ENCODE measurements around the gene TTC28.

The TTC28 gene

DNA sequence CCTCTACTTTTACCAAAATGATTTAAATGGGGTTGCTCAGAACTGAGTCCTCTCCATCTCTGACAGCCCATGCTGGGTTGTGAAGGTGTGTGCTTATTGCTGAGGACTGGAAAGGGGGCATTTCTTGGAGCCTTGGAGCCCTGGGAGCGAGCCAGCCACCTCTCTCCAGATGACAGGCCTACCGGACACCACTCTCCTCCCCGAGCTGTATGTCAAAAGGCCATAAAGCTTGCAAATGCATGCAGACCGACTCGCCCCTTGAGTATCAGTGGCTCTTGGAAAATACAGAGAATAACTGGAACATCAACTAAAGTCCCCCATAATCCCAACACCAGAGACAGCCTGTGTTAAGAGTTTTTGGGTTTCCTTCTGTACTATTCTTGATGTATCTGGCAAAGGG lies 692.7 kb downstream of the TTC28 start:
- no peaks in the 10 kb centered on the region for H3K36me3 ChIP-seq (ENCODE audit: insufficient read depth, low read length)
- no peak overlapping the region for H2AFZ ChIP-seq (ENCODE audit: low read length, unreplicated experiment)
- peaks cover 3% of the 10 kb centered on the region for H3K4me1 ChIP-seq (ENCODE audit: control insufficient read depth, insufficient read depth, low read length, unreplicated experiment)
- no peak overlapping the region for H3K27ac ChIP-seq (ENCODE audit: low read depth, low read length)
- no peaks in the 10 kb centered on the region for H3K27me3 ChIP-seq (ENCODE audit: insufficient read depth, low read length)
- no peak overlapping the region for H3K4me3 ChIP-seq (ENCODE audit: low read depth, low read length)
- no peaks in the 10 kb centered on the region for H3K79me2 ChIP-seq (ENCODE audit: control insufficient read depth, insufficient read depth, low read length, unreplicated experiment)

DNA sequence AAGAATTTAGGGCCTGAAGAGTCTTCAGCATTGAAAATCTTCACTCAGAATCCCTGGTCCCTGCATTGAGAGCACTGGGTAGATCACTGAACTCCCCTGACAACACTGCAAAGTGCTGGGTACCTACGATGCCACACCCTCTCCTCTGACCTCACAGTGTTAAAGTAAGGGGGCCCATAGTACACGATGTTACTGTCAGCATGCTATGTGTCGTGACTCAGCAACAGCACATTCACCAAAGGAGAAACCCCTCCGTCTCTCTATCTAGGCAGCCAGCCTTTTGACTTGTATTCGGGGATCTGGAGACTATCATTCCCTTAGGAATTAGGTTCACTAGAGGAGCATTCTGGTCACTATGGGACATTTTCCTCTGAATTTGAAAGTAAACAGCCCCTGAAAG lies 693.2 kb downstream of the TTC28 start:
- Histone ChIP-seq H3K79me2 (ENCODE audit: control insufficient read depth, insufficient read depth, low read length, unreplicated experiment) (no peaks in the 10 kb centered on the region), H3K27me3 (ENCODE audit: insufficient read depth, low read length) (no peaks in the 10 kb centered on the region), H3K27ac (ENCODE audit: low read depth, low read length) (no peak overlapping the region), H2AFZ (ENCODE audit: low read length, unreplicated experiment) (no peak overlapping the region), H3K4me3 (ENCODE audit: low read depth, low read length) (no peak overlapping the region), H3K4me1 (ENCODE audit: control insufficient read depth, insufficient read depth, low read length, unreplicated experiment) (peaks cover 3% of the 10 kb centered on the region), H3K36me3 (ENCODE audit: insufficient read depth, low read length) (no peaks in the 10 kb centered on the region)

DNA sequence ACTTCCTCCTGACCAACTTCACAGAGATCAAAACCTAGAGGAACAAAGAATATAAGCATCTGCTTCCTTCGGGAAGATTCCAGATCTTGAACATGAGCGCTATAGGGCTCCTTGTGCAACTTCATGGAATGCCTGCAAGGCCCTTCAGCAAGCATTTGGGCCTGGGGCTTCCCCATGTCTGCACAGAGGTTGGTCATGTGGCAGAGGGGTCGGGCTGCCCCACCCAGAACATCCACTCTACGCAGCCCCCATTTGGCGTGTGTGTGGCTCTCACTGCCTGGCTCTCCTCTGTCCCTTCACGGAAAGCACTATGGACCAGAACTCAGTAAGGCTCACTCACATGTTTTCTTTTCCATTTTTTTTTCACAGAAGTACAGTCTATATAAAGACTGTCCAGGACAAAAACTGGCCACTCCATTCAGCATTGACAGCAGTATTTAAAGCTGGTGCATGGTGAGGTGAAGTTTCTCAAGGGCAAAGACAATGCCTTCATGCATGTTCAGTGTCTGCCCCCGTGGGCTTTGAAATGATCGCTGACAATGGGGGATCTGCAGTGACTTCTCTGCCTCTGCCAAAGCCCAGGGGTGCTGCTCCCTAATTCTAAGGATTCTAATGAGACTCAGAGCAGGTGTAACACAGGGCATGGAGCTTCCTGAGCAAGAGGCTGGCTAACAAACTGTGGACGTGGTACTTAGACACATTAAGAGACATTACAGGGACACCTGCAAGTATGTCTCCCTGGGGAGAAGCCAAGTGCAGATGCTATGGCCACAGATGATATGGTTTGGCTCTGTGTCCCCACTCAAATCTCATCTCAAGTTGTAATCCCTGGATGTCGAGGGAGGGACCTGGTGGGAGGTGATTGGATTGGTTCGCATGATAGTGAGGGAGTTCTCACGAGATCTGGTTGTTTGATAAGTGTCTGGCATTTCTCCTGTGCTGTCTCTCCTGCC lies 694.0 kb downstream of the TTC28 start:
- Histone ChIP-seq H3K79me2 (ENCODE audit: control insufficient read depth, insufficient read depth, low read length, unreplicated experiment) (no peaks in the 10 kb centered on the region), H3K4me3 (ENCODE audit: low read depth, low read length) (no peak overlapping the region), H3K36me3 (ENCODE audit: insufficient read depth, low read length) (no peaks in the 10 kb centered on the region), H3K27ac (ENCODE audit: low read depth, low read length) (no peak overlapping the region), H3K27me3 (ENCODE audit: insufficient read depth, low read length) (no peaks in the 10 kb centered on the region), H3K4me1 (ENCODE audit: control insufficient read depth, insufficient read depth, low read length, unreplicated experiment) (peaks cover 3% of the 10 kb centered on the region), H2AFZ (ENCODE audit: low read length, unreplicated experiment) (no peak overlapping the region)

DNA sequence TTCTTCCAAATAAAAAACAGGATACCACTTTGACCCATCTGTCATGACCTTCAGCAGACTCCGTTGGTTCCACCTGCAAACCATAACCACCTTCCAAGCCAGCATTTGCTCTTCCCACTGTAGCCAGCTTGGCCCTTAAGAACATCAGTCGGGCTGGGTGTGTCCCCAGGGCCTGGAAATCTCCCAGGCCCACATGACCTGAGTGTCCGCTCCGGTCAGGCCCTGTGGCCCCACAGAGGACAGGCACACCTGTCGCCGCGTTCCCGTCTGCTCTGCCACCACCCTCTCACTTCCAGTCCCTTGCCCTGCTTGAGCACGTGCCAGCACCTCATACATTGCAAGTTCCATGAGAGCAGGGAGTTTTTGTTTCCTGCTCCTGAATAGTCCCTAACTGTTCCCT lies 694.9 kb downstream of the TTC28 start:
- Histone ChIP-seq H3K36me3 (ENCODE audit: insufficient read depth, low read length) (no peaks in the 10 kb centered on the region), H3K27me3 (ENCODE audit: insufficient read depth, low read length) (no peaks in the 10 kb centered on the region), H3K4me1 (ENCODE audit: control insufficient read depth, insufficient read depth, low read length, unreplicated experiment) (peaks cover 3% of the 10 kb centered on the region), H3K27ac (ENCODE audit: low read depth, low read length) (no peak overlapping the region), H3K79me2 (ENCODE audit: control insufficient read depth, insufficient read depth, low read length, unreplicated experiment) (no peaks in the 10 kb centered on the region), H2AFZ (ENCODE audit: low read length, unreplicated experiment) (no peak overlapping the region), H3K4me3 (ENCODE audit: low read depth, low read length) (no peak overlapping the region)

DNA sequence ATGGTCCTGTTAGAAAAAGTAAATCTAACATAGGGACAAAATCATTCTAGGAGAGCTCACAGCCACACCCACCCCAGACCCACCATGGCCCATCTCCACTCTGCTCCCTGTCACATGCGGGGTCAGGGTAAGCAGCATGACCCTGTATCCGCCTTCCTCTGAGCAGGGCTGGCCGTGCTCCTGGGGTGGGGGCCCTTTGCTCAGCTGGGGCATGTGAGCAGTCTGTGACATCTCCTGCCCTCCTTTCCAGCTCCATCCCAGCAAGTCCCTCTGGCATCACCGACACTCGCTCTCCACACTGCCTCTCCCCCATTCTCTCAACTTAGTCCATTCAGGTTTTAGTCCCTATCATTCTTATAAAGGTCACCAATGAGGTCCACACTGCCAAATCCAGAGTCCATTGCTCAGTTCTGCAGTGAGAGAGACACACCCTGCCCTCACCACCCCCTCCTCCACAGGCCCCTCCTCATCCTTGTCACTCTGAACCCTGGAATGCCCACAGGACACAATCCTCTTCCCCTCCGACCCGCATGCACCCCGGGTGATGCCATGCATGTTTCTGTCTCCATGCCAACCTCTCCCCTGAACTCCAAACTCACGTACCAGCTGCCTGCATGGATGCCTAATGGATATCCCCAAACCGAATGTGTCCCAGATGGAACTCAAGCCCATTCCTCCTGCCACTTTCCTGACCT lies 695.5 kb downstream of the TTC28 start:
- H3K27me3 ChIP-seq (ENCODE audit: insufficient read depth, low read length), result no peaks in the 10 kb centered on the region
- H3K4me1 ChIP-seq (ENCODE audit: control insufficient read depth, insufficient read depth, low read length, unreplicated experiment), result peaks cover 3% of the 10 kb centered on the region
- H3K36me3 ChIP-seq (ENCODE audit: insufficient read depth, low read length), result no peaks in the 10 kb centered on the region
- no peaks in the 10 kb centered on the region for H3K79me2 ChIP-seq (ENCODE audit: control insufficient read depth, insufficient read depth, low read length, unreplicated experiment)
- no peak overlapping the region for H2AFZ ChIP-seq (ENCODE audit: low read length, unreplicated experiment)
- H3K27ac ChIP-seq (ENCODE audit: low read depth, low read length), result no peak overlapping the region
- no peak overlapping the region for H3K4me3 ChIP-seq (ENCODE audit: low read depth, low read length)

DNA sequence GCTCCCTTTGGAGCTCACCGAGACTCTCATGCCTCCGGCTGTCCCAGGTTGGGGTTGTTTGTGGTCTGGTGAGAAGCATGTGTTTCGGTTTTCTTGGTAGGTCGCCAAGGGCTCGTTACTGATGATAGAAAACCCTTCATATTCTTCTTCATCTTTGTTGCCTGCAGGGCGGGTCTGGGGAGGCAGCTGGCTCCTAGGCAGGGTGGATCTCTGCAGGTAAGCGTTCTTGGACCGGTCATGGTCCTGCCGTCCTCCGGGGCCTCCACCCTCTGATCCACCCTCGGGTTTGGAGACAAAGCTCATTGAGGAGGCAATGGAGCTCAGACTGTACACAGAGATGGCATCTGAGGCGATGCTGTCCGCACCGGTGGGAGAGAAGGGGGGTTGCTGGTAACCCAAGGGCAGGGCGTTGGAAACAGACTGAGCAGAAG lies 696.3 kb downstream of the TTC28 start:
- Histone ChIP-seq H3K36me3 (ENCODE audit: insufficient read depth, low read length) (no peaks in the 10 kb centered on the region), H3K4me1 (ENCODE audit: control insufficient read depth, insufficient read depth, low read length, unreplicated experiment) (peaks cover 3% of the 10 kb centered on the region), H2AFZ (ENCODE audit: low read length, unreplicated experiment) (no peak overlapping the region), H3K27me3 (ENCODE audit: insufficient read depth, low read length) (no peaks in the 10 kb centered on the region), H3K27ac (ENCODE audit: low read depth, low read length) (no peak overlapping the region), H3K4me3 (ENCODE audit: low read depth, low read length) (no peak overlapping the region), H3K79me2 (ENCODE audit: control insufficient read depth, insufficient read depth, low read length, unreplicated experiment) (no peaks in the 10 kb centered on the region)

DNA sequence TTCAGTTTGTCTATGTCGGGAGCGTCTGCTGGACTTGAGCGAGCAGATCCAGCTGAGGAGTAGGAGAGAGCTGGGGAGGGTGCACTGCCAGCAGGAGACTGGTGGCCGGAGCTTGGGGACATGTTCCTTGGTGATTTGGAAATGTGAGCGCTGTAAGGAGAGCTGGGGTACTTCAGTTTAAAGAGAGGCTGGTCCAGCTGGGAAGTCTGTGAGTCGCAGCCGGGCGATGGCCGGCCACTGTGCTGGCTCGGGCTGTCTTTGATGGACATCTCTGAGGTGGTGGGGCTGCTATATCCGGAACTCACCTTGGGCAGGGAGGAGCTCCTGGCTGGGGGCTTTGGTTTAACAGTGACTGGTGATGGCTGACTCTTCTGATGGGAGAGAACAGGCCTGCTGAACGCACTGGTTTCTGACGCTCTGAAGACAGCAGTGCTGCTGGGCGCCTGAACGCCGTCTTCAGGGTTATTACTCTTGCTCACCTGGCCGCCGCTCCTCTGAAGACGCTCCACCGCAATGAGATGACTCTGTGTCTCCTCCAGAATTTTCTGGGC lies 696.9 kb downstream of the TTC28 start:
- Histone ChIP-seq H3K27ac (ENCODE audit: low read depth, low read length) (no peak overlapping the region), H3K4me1 (ENCODE audit: control insufficient read depth, insufficient read depth, low read length, unreplicated experiment) (peaks cover 3% of the 10 kb centered on the region), H2AFZ (ENCODE audit: low read length, unreplicated experiment) (no peak overlapping the region), H3K27me3 (ENCODE audit: insufficient read depth, low read length) (no peaks in the 10 kb centered on the region), H3K36me3 (ENCODE audit: insufficient read depth, low read length) (no peaks in the 10 kb centered on the region), H3K79me2 (ENCODE audit: control insufficient read depth, insufficient read depth, low read length, unreplicated experiment) (no peaks in the 10 kb centered on the region), H3K4me3 (ENCODE audit: low read depth, low read length) (no peak overlapping the region)

DNA sequence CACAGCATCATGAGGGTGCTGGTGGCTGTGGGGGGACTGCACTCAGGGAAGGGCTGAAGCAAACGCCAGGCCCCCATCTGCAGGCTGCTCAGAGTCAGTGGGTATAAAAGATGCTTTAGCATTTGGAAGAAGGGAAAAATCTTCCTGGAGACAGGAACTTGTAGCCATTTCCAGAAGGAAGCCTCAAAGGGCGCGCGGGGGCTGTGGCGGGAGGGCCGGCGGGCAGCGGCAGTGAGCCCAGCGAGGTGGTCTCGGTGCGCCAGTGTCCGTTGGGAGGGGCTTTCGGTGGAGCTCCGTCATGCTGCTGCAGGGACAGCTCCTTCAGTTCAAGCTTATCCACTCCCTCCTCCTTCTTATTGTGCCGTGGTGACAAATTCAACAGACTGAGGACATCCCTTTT lies 697.5 kb downstream of the TTC28 start:
- Histone ChIP-seq H3K27me3 (ENCODE audit: insufficient read depth, low read length) (no peaks in the 10 kb centered on the region), H3K36me3 (ENCODE audit: insufficient read depth, low read length) (no peaks in the 10 kb centered on the region), H3K27ac (ENCODE audit: low read depth, low read length) (no peak overlapping the region), H3K79me2 (ENCODE audit: control insufficient read depth, insufficient read depth, low read length, unreplicated experiment) (no peaks in the 10 kb centered on the region), H2AFZ (ENCODE audit: low read length, unreplicated experiment) (no peak overlapping the region), H3K4me1 (ENCODE audit: control insufficient read depth, insufficient read depth, low read length, unreplicated experiment) (no peaks in the 10 kb centered on the region), H3K4me3 (ENCODE audit: low read depth, low read length) (no peak overlapping the region)

DNA sequence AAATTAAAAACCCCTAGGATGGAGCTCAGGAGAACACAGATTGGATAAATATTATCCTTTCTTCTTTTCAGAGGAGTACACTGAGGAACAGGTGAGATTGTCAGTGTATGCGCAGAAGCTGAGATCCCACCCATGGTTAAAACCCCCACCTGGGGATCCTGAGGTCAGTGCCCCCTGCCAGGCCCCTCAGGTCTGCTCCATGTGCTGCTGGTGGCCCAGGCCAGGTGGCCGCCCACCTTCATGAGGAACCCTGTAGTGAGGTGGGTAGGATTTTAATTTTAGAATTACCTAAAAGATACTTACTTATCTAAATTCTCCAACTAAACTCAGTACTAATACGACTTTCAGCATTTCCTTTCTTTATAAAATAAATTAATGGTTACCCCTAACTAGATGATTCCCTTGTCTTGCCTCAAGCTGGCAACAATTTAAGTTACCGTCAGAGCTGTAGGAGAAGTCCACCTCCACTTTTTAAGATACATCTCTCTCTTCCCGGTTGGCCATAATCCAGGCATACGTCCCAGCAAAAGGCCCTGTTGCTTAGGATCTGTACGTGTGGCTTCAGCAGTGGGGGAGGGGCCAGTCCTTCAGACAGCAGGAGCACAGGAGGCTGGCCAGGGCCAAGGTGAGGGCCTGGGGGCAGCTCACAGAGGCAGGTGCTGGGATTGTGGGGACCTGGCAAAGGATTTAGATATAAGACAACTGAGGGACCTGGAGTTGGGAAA lies 699.1 kb downstream of the TTC28 start:
- Histone ChIP-seq H3K27me3 (ENCODE audit: insufficient read depth, low read length) (no peaks in the 10 kb centered on the region), H2AFZ (ENCODE audit: low read length, unreplicated experiment) (no peak overlapping the region), H3K36me3 (ENCODE audit: insufficient read depth, low read length) (no peaks in the 10 kb centered on the region), H3K27ac (ENCODE audit: low read depth, low read length) (no peak overlapping the region), H3K79me2 (ENCODE audit: control insufficient read depth, insufficient read depth, low read length, unreplicated experiment) (no peaks in the 10 kb centered on the region), H3K4me3 (ENCODE audit: low read depth, low read length) (no peak overlapping the region), H3K4me1 (ENCODE audit: control insufficient read depth, insufficient read depth, low read length, unreplicated experiment) (no peaks in the 10 kb centered on the region)

DNA sequence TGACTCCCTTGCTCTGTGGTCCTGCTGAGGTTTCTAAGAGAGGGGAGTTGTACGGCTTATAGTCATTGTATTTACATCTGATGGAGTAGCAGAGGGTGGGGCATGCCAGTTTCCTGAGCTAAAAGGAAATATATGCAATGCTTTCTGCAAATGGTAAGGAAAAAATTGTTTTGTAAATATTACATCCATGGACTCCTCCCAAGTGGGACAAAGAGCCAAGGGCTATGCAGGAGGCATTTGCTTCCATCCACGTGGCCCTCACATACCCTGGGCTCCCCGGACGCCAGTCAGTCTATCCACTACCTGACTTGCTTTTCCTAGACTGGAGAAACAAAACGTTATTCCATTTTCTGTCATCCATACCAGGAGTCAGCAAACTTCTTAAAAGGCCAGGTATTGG lies 700.8 kb downstream of the TTC28 start:
- H3K4me3 ChIP-seq (ENCODE audit: low read depth, low read length), result no peak overlapping the region
- no peaks in the 10 kb centered on the region for H3K27me3 ChIP-seq (ENCODE audit: insufficient read depth, low read length)
- no peaks in the 10 kb centered on the region for H3K36me3 ChIP-seq (ENCODE audit: insufficient read depth, low read length)

More for the DNA sequence above, 700.8 kb downstream of the TTC28 start:
- Histone ChIP-seq H3K79me2 (ENCODE audit: control insufficient read depth, insufficient read depth, low read length, unreplicated experiment) (no peaks in the 10 kb centered on the region), H2AFZ (ENCODE audit: low read length, unreplicated experiment) (no peak overlapping the region), H3K4me1 (ENCODE audit: control insufficient read depth, insufficient read depth, low read length, unreplicated experiment) (no peaks in the 10 kb centered on the region), H3K27ac (ENCODE audit: low read depth, low read length) (no peak overlapping the region)
